NT2/D1 (cell line): ENCODE data around the gene MLLT3.

ENCODE experiments used
- SUZ12 ChIP-seq: IDR thresholded peaks from 2 replicates; pipeline ENCODE4 v1.6.1; 2011; ENCODE audit not compliant: insufficient read length, insufficient read depth; ENCODE audit errors: extremely low read depth
- YY1 ChIP-seq: IDR thresholded peaks from 2 replicates; pipeline ENCODE4 v1.6.1; 2011; ENCODE audit not compliant: insufficient read length, insufficient read depth
- ZNF274 ChIP-seq: IDR thresholded peaks from 2 replicates; pipeline ENCODE4 v1.6.1; 2011; ENCODE audit warnings: mild to moderate bottlenecking, low read depth, low read length

GRCh38 chr9:20579524-20580314 lies 42.6 kb downstream of the MLLT3 start:
- TF ChIP-seq YY1, result no peak
- no peak for TF ChIP-seq ZNF274
- TF ChIP-seq SUZ12, result no peak
